SK-N-MC (cell line): ENCODE measurements around the gene AK5.

Experiments
- EZH2 ChIP-seq: fragments of 200-600 bp; sonication (generic); IDR thresholded peaks from one replicate; pipeline ENCODE4 v1.6.1; 2017; ENCODE audit warnings: antibody characterized with exemption
- POLR2AphosphoS5 ChIP-seq: IDR thresholded peaks from 2 replicates; pipeline ENCODE4 v1.6.1; 2012; ENCODE audit warnings: mild to moderate bottlenecking, low read depth, low read length, borderline replicate concordance

- no peak for TF ChIP-seq EZH2
- TF ChIP-seq POLR2AphosphoS5 = no peak
Observed at GRCh38 chr1:77524038-77524437, 242.2 kb downstream of the AK5 start.
